GM20431 (cell line): ENCODE measurements around the gene RASSF10.
"Not testable (repeated sequence)": the region's sequence is repeated elsewhere in the genome, so short reads cannot be mapped to it uniquely, and the experiment has no call there.

Experiments used
- in situ Hi-C: fragments of 300-500 bp; cut with MseI, MboI; formaldehyde crosslinking; loops from one replicate; pipeline ENCODE4 v1.15.0; 2020; ENCODE audit warnings: low sequenced_read_pairs; ENCODE audit not compliant: unreplicated experiment

The RASSF10 gene

DNA sequence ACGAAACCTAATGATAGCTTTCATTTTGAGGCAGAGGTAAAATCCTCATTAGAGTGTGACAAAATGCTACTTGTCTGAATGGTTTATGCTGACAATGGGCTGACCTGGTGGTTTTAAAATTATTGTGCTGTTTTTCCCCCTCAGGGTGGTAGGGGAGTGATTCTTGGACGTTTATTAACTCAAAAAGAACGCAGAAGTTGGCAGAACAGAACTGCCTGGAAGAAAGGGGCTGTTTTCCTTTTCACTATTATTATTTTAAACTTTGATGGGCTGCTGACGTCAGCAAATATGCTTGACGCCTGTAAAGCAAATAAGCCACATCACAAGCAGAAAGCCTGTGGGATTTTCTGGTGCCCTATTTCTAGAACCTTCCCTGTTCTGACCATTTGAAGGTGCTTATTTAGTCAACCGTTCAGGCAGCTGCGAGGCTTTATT, 4.0 kb downstream of the RASSF10 start:
- in situ Hi-C loops, result no loop called here

DNA sequence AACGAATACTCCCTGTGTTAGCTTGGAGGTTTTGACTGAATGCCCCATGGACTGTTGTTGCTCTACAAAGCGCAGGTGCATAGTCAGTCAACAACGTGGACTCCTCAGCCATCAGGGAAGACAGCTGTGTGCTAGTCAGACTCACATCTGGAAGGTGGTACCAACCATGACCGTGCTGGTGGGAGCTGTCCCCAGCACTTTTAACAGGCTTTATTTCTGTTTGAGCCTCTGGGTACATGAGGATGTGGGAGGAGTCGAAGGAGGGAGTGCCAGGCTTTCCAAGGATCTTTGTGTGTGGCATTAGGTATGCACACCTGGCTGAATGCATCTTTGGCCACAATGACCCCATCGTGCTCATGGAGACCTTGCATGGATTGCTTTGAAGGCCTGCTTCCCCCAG, 6.6 kb downstream of the RASSF10 start:
- in situ Hi-C loops, result no loop called here

DNA sequence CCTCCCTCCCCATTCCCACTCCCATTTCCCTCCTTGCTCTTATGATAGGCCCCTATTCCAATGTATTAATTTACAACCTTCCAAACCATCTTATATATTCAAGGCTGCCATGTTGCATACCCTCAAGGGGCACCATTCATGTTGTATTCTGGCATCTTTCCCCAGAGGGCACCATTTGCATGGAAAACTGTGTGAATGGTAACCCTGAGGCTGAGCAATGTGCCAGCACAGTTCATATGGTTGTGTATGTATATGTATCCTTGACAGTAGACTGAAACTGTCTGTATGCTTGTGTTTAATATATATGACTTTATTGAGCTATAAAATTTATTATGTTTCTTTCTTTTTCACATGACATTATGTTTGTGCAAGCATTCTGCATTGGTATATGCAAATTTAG, 7.3 kb downstream of the RASSF10 start:
- in situ Hi-C loops, result no loop called here

DNA sequence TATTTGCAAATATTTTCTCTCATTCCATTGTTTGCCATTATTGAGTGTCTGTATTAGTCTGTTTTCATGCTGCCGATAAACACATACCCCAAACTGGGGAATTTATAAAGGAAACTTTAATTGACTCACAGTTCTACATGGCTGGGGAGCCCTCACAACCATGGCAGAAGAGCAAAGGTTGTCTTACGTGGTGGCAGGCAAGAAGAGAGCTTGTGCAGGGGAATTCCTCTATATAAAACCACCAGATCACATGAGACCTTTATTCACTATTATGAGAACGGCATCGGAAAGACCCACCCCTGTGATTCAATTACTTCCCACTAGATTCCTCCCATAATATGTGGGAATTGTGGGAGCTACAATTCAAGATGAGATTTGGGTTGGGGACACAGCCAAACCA, 10.2 kb downstream of the RASSF10 start:
- in situ Hi-C loops, result no loop called here

DNA sequence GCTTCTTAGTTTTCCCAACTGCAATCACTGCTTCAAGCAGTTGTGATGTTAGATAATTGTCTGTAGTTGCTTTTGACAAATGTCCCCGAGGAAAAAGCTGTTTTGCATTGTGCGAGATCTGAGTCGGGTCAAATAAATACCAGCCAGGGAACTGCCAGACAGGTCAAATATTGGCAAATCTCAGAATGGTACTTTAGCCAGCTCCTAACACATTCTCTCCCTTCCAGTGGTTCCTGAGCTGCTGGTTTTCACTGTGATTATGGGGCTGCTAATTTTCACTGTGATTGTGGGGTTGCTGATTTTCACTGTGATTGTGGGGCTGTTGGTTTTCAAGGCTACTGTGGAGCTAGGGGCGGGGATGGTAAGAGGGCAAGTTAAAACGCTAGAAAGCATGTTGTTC, 14.3 kb downstream of the RASSF10 start:
- in situ Hi-C loops, result no loop called here

DNA sequence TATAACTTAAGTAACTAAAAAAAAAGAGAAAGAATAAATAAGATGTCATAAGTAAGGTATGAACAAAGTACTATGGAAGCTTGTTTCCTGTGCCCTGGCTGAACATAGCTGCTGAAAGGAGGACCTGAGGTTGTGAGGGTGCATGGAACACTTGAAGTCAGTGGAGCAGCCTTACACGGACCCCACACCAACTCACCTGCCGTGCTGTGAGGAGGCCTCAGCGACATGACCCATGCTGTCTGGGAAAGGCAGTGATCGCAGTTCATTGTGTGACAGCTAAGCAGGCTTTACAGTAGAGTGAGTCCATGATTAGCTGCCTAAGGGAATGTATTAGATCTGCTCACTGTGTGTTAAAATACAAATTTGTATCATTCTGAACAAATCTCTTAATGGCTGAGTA, 17.6 kb downstream of the RASSF10 start:
- in situ Hi-C loops, result no loop called here

DNA sequence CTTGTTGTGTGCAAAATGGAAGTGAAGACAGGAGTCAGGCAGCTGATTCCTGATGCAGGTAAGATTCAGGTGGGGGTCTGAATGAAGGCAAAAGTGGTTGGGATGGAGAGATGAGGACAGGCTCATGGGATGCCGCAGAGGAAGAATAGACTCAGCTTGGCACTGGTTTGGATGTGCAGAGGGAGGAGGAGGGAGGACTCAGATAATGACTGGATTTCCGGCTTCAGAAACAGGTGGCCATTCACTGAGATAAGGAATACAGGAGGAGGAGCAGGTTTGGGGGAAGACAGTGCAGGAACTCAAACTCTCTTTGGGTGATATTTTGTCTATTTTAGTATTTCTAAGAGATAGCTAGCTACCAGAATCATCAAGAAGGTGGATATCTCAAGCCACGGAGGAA, 19.2 kb downstream of the RASSF10 start:
- in situ Hi-C loops, result no loop called here

DNA sequence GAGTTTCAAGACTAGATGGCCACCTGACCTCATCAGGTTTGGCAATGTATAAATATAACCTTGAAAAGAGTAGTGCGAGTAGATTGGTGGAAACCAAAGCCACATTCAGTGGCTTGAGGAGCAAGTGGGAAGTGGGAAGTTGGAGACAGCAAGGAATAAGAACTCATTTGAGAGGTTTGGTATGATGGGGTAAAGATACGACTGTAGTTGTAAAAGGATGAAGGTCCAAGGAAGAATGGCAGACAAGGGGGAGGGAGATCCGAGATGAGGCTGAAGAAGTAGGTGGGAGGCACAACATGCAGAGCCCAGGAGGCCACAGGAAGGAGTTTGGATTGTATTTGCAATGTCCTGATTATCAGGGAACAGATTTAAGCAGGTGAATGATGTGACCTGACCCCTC, 20.8 kb downstream of the RASSF10 start:
- in situ Hi-C loops, result no loop called here

DNA sequence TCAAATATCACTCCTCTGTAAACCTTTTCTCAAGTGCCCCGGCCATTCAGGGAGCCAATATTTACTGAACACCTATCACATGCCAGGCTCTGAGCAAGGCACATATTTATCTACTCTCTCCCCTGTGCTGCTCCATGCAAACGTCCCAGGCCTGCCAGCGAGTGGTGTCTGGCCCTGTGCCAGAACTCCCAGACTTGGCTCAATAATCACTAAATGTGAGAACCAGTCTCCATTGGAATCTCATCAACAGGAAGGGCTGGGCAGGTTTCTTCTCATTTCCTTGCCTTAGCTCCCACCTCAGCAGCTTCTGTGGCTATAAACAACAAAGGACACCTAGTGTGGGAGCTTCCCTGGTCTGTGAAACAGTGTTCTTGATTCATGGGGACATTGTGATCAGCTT, 21.7 kb downstream of the RASSF10 start:
- in situ Hi-C loops, result no loop called here

DNA sequence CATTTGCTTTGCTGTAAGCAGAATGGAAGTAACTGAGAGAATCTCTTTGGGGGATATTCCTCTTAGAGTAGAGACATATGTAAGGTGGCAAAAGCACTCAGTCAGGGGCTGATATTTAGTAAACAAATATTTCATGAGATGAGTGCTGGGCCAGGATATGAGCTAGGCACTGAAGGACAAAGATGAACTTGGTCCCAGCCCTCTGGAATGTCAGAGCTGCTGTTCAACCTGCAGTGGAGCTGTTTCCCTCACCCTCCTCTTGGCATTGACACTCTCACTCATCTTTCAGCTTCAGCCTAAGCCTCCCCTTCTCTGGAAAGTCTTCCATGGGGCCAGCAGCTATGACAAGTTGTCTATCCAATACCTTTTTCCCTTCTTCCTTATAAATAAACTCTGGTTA, 22.2 kb downstream of the RASSF10 start:
- in situ Hi-C loops, result no loop called here

DNA sequence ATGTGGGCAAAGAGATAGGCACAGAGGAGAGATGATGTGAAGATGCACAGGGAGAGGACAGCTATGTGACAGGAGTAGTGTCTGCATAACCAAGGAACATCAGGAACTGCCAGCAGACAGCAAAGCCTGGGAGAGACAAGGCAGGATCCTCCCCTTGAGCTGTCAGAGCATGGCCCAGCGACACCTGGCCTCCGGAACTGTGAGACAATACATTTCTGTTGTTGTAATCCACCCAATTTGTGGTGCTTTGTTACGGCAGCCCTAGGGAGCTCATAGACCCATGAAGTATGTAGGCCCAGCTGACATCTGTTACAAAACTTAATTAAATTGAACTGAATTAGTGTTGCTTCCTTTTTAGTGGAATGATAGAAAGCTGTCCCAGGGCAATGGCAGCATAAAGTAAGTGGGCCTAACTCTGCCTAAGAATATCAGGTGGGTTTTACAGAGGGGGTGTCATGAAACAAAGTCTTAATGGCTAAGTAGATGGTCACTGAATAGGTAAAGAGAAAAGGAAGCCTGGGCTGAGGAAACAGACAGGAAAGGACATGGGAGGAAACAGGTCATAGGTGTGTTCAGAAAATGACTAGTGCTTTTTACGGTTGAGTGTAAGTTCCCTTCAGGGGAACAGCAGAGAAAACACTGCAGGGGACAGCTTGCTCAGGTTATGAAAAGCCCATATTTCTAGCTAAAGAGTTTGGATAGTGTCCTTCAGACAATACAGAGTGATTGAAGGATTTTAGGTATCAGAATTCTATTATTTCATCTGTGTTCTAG, 24.8 kb downstream of the RASSF10 start:
- in situ Hi-C loops, result no loop called here

DNA sequence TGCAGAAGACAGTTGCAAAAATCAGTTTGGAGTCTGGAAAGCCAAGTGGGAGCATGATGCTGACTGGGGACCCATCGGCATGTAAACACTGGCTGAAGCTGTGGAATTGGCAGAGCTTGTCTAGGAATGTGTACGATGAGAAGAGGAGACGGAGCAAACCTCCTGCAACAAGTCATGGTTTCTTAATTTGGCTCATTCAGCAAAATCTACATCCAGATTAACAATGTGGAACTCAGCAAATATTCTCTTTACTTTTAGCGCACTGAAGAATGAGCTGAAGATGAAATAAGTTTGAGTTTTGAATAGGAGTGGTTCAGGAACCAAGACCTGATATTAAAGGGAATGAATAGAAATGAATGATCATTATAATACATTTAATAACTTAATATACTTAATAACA, 26.6 kb downstream of the RASSF10 start:
- in situ Hi-C loops, result no loop called here

DNA sequence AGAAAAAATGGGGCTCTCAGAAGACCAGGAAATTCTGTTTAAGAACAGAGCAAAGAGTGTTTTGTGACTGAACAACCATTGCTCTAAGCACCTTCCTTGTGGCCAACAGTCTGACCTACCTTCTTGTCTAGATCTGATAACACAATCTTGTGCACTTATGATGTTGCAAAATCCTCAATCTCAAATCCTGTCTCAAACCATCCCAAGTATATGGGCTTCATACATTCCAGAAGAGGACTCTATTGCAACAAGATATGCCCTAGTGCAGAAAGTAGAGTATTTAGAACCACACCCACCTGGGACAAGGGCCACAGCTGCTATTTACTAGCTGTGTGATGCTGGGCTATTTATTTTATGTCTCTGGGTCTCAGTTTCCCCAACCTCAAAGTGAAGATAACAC, 27.1 kb downstream of the RASSF10 start:
- in situ Hi-C loops, result no loop called here

DNA sequence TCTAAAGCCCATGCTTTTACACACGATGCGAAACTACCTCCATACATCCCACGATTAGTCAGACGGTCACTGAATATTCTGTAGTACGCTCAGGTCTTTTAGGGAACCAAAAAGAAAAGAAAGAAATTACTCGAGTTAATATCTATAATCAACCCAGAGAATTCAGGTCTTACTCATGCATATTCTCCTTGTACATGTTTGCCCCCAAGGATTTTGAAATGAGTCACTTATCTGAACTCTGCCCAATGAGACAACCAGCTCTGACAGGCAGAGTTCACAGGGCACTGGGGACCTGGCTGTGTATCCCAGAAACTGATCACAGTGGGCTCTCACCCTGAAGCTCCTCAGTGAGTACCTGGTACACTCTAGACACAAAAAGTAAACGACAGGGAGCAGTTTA, 29.2 kb downstream of the RASSF10 start:
- in situ Hi-C loops, result no loop called here

DNA sequence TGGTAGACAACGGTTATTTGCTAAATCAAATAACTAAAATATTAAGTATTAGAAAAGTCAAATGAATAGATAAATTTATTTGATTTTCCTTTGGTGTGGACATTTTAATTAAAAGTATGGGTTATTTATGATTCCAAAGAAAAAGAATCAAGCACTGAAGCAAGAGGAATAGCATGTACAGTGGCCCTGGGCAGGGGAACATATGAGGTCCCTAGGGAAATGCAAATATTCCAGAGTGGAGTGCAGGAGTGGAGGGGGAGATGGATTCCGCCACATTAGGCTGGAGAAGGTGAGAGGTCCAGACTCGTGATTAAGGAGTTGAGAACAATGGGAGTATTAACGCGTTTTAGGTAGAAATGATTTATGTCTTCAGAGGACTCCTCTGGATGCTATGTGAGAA, 30.0 kb downstream of the RASSF10 start:
- in situ Hi-C loops, result no loop called here

DNA sequence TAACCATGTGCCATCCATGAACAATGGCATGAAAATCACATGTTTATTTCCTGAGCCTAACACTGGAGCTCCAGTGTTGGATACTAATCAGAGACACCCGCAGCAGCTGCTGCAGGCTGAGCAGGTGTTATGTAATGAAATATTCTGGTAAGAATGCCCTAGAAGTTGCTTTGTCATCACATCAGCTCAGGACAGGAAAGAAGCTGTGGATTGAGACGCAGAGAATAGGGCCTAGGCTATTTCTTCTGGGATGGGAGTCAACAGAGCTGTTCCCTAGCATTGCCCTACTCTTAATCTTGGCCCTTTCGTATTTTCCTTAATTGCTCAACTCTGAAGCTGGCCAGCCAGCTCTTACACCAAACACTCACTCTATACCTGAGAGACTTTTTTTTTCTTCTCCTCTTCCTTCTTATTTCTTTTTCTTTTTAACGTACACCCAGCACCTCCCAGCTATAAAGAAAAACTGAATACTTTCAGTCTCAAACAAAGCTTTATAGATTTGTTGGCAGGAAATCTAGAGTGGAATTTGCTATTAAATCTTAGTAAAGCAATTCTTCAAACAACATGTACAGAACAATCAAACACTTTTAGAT, 31.9 kb downstream of the RASSF10 start:
- in situ Hi-C loops, result no loop called here

DNA sequence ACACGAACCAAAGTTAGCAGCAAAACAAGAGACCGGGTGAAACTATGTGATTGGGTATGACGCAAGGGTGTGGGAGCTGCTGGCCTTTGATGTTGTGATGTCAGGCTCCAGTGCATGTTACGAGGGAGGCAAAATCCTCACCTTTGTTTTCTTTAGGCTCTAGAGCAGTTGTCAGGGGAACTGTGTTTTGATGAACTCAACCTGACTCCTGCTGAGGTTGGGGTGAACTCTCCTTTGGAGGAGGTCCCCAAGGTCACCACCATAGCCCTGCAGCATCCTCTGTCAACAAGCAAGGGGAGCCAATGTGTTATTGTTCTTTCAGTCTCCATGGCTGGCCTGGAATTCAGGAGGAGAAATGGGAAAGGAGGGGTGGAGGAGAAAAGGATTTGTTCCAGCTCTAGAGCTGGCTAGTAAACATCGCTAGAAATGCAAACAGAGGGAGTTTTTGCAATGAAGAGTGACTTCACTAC, 33.8 kb downstream of the RASSF10 start:
- in situ Hi-C loops, result no loop called here

DNA sequence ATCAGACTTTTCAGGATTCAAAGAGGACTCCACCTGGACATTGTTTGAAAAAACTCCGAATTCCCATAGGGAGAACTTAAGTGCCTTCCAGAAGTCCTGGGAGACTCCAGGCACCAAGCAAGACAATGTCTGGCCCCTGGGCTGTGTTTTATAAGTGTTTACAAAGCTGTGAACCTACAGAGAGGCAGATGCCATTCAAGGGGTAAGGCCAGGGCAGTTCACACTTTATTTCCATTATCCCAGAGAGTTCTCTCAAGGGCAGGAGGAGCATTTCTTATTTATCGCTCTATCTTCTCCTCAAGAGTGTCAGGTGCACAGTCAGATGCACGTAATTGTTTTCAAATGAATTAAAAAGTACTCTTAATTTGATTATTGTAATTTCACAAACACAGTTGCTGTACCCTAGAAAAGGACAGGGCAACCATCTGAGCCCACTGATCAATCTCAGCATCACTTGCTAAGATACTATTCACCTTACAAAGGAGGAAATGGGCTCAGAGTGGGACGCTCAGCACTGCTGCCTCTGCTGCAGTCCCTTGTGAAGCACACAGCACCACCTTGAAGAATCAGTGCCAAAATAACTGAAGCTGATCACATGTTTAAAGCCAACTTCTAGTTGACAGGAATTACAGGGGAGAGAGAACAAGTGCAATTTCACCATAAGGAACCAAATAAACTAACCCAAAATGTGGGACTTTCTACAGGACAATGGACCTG, 35.0 kb downstream of the RASSF10 start:
- in situ Hi-C loops, result no loop called here

DNA sequence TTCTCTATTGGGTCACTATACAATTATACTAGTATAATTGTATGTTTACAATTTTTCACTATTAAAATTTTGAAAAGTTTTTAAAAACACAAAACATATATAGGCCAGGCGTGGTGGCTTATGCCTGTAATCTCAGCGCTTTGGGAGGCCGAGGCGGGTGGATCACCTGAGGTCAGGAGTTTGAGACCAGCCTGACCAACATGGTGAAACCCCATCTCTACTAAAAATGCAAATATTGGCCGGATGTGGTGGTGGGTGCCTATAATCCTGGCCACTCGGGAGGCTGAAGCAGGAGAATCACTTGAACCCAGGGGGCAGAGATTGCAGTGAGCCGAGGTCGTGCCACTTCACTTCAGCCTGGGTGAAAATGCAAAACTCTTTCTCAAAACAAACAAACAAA, 36.0 kb downstream of the RASSF10 start:
- in situ Hi-C loops, result not testable (repeated sequence)

DNA sequence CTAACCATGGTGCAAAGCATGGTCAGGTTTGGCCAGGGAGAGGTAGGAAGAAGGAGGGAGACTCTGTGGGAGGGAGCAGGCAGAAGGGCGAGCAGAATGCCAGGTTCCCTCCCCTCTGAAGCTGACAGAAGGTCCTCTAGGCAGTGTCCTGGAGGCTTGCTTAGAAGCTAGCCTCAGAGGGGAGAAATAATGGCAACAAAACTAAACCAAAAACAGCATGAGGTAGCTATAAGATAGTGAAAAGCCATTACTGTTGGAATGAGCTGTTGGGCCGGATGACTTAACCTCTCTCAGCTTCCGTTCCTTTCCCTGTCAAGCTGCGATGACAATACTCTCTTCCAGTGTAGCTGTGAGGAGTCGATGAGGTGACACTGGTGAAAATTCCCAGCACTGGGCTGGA, 36.6 kb downstream of the RASSF10 start:
- in situ Hi-C loops, result no loop called here
